KMS-11 (cell line): Measurements from ENCODE around the gene TLR2.
A peak's percentile ranks its signal among the peaks of the same experiment; 100 is the strongest.

Experiments
- H2AFZ ChIP-seq: fragments of 200-600 bp; sonication (generic); 2 replicates; pipeline ENCODE4 v1.6.1; 2016; ENCODE audit warnings: antibody characterized with exemption, mixed run types, low read depth
- H3K27ac ChIP-seq: fragments of 200-600 bp; sonication (generic); 2 replicates; pipeline ENCODE4 v1.6.1; 2016; ENCODE audit warnings: mild to moderate bottlenecking, mixed run types
- H3K27me3 ChIP-seq: fragments of 200-600 bp; sonication (generic); 2 replicates; pipeline ENCODE4 v1.6.1; 2017; ENCODE audit warnings: mild to moderate bottlenecking, low read depth, mixed run types, moderate library complexity; ENCODE audit not compliant: insufficient read depth
- H3K36me3 ChIP-seq: fragments of 200-600 bp; sonication (generic); 2 replicates; pipeline ENCODE4 v1.6.1; 2017; ENCODE audit warnings: mild to moderate bottlenecking, mixed run types; ENCODE audit not compliant: insufficient read depth
- H3K4me1 ChIP-seq: fragments of 200-600 bp; sonication (generic); 2 replicates; pipeline ENCODE4 v1.6.1; 2016; ENCODE audit warnings: mild to moderate bottlenecking, low read depth, mixed run types; ENCODE audit not compliant: poor library complexity, severe bottlenecking
- H3K4me2 ChIP-seq: fragments of 200-600 bp; sonication (generic); 2 replicates; pipeline ENCODE4 v1.7.0; 2016; ENCODE audit warnings: mild to moderate bottlenecking, mixed run types
- H3K4me3 ChIP-seq: fragments of 200-600 bp; sonication (generic); IDR thresholded peaks from 2 replicates; pipeline ENCODE4 v1.6.1; 2017; ENCODE audit warnings: low read depth, low read length, mixed read lengths; ENCODE audit not compliant: insufficient read depth
- H3K79me2 ChIP-seq: fragments of 200-600 bp; sonication (generic); 2 replicates; pipeline ENCODE4 v1.6.1; 2016; ENCODE audit warnings: low read depth, mixed run types; ENCODE audit not compliant: insufficient read depth
- H3K9ac ChIP-seq: fragments of 200-600 bp; sonication (generic); 2 replicates; pipeline ENCODE4 v1.6.1; 2016; ENCODE audit warnings: mild to moderate bottlenecking, mixed run types
- H4K20me1 ChIP-seq: fragments of 200-600 bp; sonication (generic); 2 replicates; pipeline ENCODE4 v1.6.1; 2016; ENCODE audit warnings: mild to moderate bottlenecking, mixed run types; ENCODE audit not compliant: insufficient read depth
- TF ChIP-seq, protein P1 (sequence below): fragments of 200-600 bp; sonication (generic); conservative IDR thresholded peaks from 2 replicates; pipeline ENCODE4 v1.6.1; 2017; ENCODE audit warnings: low read depth, mild to moderate bottlenecking, antibody characterized with exemption, low read length, moderate library complexity, mixed read lengths

The TLR2 gene

GRCh38 chr4:153750197-153750817, 66.2 kb downstream of the TLR2 start:
- Histone ChIP-seq H2AFZ (no peak overlapping the region), H3K4me2 (no peak overlapping the region), H4K20me1 (no peaks in the 10 kb centered on the region), H3K4me3 (no peak overlapping the region), H3K9ac (no peak overlapping the region), H3K27me3 (no peaks in the 10 kb centered on the region), H3K36me3 (no peaks in the 10 kb centered on the region), H3K79me2 (no peaks in the 10 kb centered on the region), H3K27ac (no peak overlapping the region), H3K4me1 (no peaks in the 10 kb centered on the region)
- TF ChIP-seq, protein P1, sequence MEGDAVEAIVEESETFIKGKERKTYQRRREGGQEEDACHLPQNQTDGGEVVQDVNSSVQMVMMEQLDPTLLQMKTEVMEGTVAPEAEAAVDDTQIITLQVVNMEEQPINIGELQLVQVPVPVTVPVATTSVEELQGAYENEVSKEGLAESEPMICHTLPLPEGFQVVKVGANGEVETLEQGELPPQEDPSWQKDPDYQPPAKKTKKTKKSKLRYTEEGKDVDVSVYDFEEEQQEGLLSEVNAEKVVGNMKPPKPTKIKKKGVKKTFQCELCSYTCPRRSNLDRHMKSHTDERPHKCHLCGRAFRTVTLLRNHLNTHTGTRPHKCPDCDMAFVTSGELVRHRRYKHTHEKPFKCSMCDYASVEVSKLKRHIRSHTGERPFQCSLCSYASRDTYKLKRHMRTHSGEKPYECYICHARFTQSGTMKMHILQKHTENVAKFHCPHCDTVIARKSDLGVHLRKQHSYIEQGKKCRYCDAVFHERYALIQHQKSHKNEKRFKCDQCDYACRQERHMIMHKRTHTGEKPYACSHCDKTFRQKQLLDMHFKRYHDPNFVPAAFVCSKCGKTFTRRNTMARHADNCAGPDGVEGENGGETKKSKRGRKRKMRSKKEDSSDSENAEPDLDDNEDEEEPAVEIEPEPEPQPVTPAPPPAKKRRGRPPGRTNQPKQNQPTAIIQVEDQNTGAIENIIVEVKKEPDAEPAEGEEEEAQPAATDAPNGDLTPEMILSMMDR = peak; percentile 91

GRCh38 chr4:153755186-153755585, 71.1 kb downstream of the TLR2 start:
- no peak overlapping the region for H3K4me2 ChIP-seq
- TF ChIP-seq, protein P1 = no peak
- H3K27me3 ChIP-seq = no peaks in the 10 kb centered on the region

More at GRCh38 chr4:153755186-153755585, 71.1 kb downstream of the TLR2 start:
- H3K9ac ChIP-seq = no peak overlapping the region
- no peak overlapping the region for H3K4me3 ChIP-seq
- no peaks in the 10 kb centered on the region for H3K79me2 ChIP-seq
- no peak overlapping the region for H3K27ac ChIP-seq
- H3K4me1 ChIP-seq = no peaks in the 10 kb centered on the region
- no peaks in the 10 kb centered on the region for H4K20me1 ChIP-seq
- H3K36me3 ChIP-seq = no peaks in the 10 kb centered on the region
- no peak overlapping the region for H2AFZ ChIP-seq
